A549 (cell line): Measurements from ENCODE around the gene IDNK.

ENCODE experiments used
- CEBPB ChIP-seq, 2 experiments: fragments of >200 bp in 1 of 2; sonication (Bioruptor Twin) in 1 of 2; formaldehyde crosslinking in 1 of 2; IDR thresholded peaks; 2 replicates each; pipeline ENCODE4 v1.6.1; 2012 to 2016
- CTCF ChIP-seq: fragments of >200 bp; sonication (Bioruptor Twin); formaldehyde crosslinking; IDR thresholded peaks from 3 replicates; pipeline ENCODE4 v1.5.1; 2016
- HMGXB4 ChIP-seq: fragments of 250-450 bp; sonication (Bioruptor Pico); IDR thresholded peaks from 2 replicates; pipeline ENCODE4 v1.5.0; 2021; ENCODE audit warnings: mild to moderate bottlenecking, moderate library complexity, borderline replicate concordance
- MAFK ChIP-seq: fragments of 450-650 bp; IDR thresholded peaks from 2 replicates; pipeline ENCODE4 v1.6.1; 2014; ENCODE audit not compliant: partially characterized antibody
- MAX ChIP-seq: IDR thresholded peaks from 2 replicates; pipeline ENCODE4 v1.6.1; 2012
- POLR2A ChIP-seq: IDR thresholded peaks from 2 replicates; pipeline ENCODE4 v1.6.1; 2012; ENCODE audit warnings: mild to moderate bottlenecking, low read length
- RCOR1 ChIP-seq: fragments of 150-350 bp; IDR thresholded peaks from 2 replicates; pipeline ENCODE4 v1.6.1; 2014; ENCODE audit warnings: antibody characterized with exemption, low read length, low read depth
- ZSCAN20 ChIP-seq: fragments of 250-450 bp; sonication (Bioruptor Pico); IDR thresholded peaks from 2 replicates; pipeline ENCODE4 v1.8.0; 2022; ENCODE audit warnings: mild to moderate bottlenecking, moderate library complexity

- no peak for TF ChIP-seq CTCF
- no peak for TF ChIP-seq ZSCAN20
- TF ChIP-seq HMGXB4 (CRISPR knock-in tag), result no peak
- no peak for TF ChIP-seq POLR2A
- TF ChIP-seq CEBPB (IDR thresholded peaks at IDR 0.05), result no peak
- no peak for TF ChIP-seq MAFK
- no peak for TF ChIP-seq RCOR1
- no peak for TF ChIP-seq MAX
Measured at GRCh38 chr9:83677596-83677995, 54.7 kb downstream of the IDNK start.
